22Rv1 (cell line): ENCODE measurements around the gene FEM1C.
A peak's percentile ranks its signal among the peaks of the same experiment; 100 is the strongest.

ENCODE experiments used
- H3K27ac ChIP-seq: fragments of 450-650 bp; 2 replicates; pipeline ENCODE4 v1.5.1; 2017
- ZFX ChIP-seq: fragments of 450-650 bp; IDR thresholded peaks from 2 replicates; pipeline ENCODE4 v1.6.1; 2017; ENCODE audit warnings: antibody characterized with exemption, borderline replicate concordance
- TF ChIP-seq, protein P1 (sequence below): fragments of 450-650 bp; IDR thresholded peaks from 2 replicates; pipeline ENCODE4 v1.5.1; 2017; ENCODE audit warnings: mild to moderate bottlenecking

The FEM1C gene, protein sequence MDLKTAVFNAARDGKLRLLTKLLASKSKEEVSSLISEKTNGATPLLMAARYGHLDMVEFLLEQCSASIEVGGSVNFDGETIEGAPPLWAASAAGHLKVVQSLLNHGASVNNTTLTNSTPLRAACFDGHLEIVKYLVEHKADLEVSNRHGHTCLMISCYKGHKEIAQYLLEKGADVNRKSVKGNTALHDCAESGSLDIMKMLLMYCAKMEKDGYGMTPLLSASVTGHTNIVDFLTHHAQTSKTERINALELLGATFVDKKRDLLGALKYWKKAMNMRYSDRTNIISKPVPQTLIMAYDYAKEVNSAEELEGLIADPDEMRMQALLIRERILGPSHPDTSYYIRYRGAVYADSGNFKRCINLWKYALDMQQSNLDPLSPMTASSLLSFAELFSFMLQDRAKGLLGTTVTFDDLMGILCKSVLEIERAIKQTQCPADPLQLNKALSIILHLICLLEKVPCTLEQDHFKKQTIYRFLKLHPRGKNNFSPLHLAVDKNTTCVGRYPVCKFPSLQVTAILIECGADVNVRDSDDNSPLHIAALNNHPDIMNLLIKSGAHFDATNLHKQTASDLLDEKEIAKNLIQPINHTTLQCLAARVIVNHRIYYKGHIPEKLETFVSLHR

DNA sequence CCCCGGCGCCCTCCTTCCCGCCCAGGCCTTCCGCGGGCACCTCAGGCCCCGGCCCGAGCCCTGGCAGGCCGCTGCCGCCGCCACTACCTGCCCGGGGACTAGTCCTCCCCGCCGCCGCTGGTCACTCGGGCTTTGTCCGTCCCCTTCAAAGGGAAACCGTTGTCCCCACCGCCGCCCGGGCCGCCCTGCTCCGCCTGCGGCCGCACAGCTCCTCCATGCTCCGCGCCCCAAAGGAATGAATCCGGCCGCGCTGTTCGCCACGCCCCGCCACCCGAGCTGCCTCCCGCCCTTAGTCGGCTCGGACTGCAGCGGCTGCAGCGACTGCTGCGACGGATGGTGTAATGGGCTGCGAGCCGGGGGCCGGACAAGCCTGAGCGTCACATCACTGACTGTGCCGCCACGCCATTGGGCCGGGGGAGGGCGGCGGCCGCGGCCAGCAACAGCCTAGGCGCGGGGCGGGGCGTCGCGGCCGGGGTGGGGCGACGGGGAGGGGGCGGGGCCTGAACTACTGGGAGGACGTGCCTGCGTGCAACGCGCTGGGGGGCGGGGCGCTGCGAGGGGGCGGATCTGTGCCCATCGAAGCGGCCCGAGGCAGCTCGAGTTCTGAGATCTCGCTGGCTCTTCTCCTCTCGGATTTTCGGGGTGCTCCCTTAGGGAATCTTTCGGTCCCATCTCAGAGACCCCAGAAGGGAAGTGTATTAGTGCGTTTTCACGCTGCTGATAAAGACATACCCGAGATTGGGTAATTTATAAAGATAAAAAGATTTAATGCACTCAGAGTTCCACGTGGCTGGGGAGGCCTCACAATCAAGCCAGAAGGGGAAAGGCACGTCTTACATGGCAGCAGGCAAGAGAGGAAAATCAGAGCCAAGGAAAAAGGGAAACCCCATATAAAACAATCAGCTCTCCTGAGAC lies at the start of gene FEM1C:
Gene FEM1C (minus strand): TSS at position 340 of the 915 bp plus-strand sequence. CDS start 1,282 bp downstream, outside the sequence.
- H3K27ac ChIP-seq = peak within 1 kb of the TSS; percentile 86
- TF ChIP-seq ZFX = no peak
- TF ChIP-seq, protein P1, sequence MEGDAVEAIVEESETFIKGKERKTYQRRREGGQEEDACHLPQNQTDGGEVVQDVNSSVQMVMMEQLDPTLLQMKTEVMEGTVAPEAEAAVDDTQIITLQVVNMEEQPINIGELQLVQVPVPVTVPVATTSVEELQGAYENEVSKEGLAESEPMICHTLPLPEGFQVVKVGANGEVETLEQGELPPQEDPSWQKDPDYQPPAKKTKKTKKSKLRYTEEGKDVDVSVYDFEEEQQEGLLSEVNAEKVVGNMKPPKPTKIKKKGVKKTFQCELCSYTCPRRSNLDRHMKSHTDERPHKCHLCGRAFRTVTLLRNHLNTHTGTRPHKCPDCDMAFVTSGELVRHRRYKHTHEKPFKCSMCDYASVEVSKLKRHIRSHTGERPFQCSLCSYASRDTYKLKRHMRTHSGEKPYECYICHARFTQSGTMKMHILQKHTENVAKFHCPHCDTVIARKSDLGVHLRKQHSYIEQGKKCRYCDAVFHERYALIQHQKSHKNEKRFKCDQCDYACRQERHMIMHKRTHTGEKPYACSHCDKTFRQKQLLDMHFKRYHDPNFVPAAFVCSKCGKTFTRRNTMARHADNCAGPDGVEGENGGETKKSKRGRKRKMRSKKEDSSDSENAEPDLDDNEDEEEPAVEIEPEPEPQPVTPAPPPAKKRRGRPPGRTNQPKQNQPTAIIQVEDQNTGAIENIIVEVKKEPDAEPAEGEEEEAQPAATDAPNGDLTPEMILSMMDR = no peak

DNA sequence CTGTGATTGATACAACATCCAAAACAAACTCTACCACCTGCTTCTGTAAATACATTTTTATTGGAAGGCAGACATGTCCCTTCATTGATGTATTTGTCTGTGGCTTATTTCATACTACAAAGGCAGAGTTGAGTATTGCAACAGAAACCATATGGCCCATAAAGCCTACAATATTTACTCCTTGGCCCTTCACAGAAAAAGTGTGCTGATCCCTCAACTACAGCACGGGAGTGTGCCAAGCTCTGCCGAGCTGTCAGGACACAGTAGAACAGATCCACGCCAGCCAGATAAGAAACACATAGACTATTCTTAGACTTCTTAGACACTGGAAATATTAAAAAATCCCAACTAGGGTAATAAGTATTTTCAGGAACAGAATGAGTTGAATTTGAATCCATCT lies 44.5 kb upstream of the FEM1C start:
- TF ChIP-seq ZFX = no peak
- TF ChIP-seq, protein P1 = no peak
- H3K27ac ChIP-seq = no peak overlapping the region

DNA sequence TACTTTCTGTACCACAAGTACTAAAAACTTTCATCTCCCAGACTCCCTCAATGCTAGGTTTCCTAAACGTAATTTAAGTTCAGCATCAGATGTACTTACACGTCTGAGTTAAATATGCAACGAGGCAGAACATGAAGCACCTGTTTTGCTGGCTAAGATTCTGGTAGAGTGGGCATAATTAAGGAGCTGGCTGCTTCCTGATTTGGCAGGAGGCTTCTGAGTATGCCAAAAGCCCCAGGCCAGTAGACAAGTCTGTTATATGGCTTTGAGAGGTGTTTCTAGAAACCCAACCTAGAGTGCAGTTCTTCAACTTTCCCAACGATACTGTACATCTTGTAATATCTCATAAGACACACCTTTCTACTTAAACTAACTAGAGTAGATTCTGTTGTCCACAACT lies 44.1 kb upstream of the FEM1C start:
- TF ChIP-seq, protein P1 = no peak
- TF ChIP-seq ZFX = no peak
- H3K27ac ChIP-seq = no peak overlapping the region

DNA sequence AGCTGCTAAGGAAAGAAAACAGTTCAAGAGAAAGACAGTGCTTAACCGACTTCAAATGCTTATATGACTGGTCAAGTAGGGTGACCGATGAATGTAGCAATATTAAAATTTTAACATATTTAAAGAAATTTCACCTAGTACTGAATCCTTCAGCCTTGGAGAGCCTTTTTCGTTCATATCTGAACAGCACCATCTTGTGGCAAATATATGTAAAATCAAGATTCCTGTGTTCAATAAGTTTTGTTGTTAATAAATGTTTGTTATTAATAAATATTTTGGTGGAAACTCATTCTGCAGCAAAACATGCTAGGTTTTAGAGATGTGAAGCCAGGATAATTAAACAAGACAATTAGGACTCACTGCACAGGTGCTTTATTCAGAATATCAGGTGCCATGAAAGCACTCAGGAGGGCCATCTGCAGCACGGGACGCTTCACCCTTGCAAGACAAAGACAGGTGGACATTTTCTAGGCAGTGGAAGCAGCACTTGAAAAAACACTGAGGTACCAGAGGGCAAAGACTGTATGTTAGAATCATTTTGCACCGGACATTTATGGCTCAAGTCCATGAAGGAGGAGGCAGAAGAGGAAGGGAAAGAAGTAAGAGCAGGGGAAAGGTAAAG lies 42.1 kb upstream of the FEM1C start:
- TF ChIP-seq, protein P1 = peak; percentile 88
- no peak for TF ChIP-seq ZFX
- no peak overlapping the region for H3K27ac ChIP-seq

DNA sequence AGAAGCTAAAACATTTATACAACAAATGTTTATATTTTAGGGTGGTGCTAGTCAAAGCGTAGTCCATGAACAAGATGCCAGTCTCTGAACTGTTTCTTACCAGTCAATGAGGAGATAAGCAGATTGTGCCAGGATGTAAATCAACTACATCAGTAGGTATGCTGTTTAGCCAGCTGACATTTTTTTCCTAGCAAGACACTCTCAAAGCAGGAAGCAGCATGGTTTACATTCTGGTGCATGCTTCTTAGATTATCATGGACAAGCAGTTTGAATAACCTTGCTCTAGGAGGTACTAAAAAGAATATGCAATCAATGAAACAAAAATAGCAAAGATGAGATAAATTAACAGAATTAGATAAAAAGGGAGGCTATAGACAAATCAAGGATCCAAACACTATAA lies 40.7 kb upstream of the FEM1C start:
- TF ChIP-seq, protein P1 = no peak
- TF ChIP-seq ZFX = no peak
- H3K27ac ChIP-seq = no peak overlapping the region

DNA sequence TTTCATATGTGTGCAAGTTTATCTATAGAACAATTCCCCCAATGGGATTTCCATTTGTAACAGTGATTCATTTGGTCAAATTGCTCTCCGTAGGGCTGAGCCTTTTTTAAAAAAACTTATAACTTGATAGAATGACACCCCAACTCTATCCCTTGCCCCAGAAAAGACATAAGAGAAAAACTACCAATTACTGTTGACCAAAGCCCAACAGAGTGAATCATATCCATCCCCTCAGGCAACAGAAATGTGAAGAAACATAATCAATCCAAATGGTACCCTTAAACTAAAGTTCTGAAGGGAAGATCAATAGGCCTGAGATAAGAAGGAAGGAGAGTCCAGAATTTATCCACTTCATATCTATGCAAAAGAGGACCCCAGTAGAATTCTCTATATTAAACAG lies 39.9 kb upstream of the FEM1C start:
- H3K27ac ChIP-seq = no peak overlapping the region
- TF ChIP-seq, protein P1 = no peak
- TF ChIP-seq ZFX = no peak
